Right lung (tissue), 10 donors: Measurements from ENCODE around the gene ANKRD18A. TPM values are rescaled to one million over a fixed set of nuclear protein-coding genes. Genes with fewer than 3 reads are reported as not detected.

ENCODE experiments used
- DNase-seq, 2 donors: peaks; one replicate each; pipeline ENCODE4 v3.0.0-alpha.2; 2013
- long read RNA-seq, 8 donors: transcript quantifications; one replicate each; lab custom pipeline, GENCODE V29; 2026
- polyA plus RNA-seq, 5 donors: library from polyadenylated mRNA; unstranded; fragments of 120-200 nt; gene quantifications; one replicate each; pipeline versions ENCODE4 v1.2.1 to v1.2.3, GENCODE V29; 2013; ENCODE audit warnings: inconsistent platforms in 1 of 5, low replicate concordance in 1 of 5; ENCODE audit not compliant: insufficient read length in 5 of 5, insufficient read depth in 1 of 5

The ANKRD18A gene
- 1 to 10 TPM; 1.7 to 3.4 (median 2.5) TPM for polyA plus RNA-seq
- long read RNA-seq, donor 1, result 0 reads
- long read RNA-seq, donor 2, result 0 reads
- long read RNA-seq, donor 3, result 0 reads
- long read RNA-seq, donor 4, result 0 reads
- long read RNA-seq, donor 5, result 0 reads
- long read RNA-seq, donor 6, result 0 reads
- long read RNA-seq, donor 7, result 0 reads
- long read RNA-seq, donor 8, result 0 reads

- peak; percentile 66 to 67 for DNase-seq
These were observed at the start of gene ANKRD18A for GRCh38 chr9:38620483-38621433. Gene ANKRD18A, minus strand, starts transcription at chr9:38620596. Its CDS starts 311 bp downstream, at chr9:38620285.

DNA sequence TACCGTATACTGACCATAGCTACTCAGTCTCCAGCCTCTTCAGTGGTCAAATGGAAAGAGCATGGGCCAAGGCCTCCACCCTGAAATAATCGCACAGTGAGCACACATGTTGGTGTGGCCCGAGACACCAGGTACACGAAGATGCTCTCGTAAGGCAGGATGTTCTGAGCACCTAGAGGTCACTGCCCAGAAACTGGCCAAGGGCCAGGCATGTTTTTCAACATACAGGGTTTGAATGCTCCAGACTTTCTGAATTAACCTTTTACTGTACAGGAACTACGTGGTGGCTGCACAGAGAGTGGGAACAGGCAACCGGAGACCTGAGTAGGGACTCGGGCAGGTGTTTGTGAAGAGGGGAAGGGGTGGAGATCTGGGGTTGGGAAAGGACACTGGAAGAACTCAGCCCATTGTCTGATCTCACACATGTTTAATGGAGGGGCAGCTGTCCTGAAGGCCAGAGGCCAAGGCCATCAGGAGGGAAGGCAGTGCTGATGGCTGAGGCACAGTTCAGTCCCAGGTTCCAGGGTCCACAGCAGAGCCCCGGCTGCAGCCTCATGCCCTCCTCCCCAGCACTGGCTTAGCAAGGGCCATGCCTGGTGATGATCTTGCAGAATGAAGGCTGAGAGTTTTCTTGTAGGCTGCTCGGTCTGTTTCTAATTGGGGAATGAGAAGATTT lies 48.5 kb upstream of the ANKRD18A start:
- no peak for DNase-seq

GRCh38 chr9:38662763-38663593 lies 42.6 kb upstream of the ANKRD18A start:
- no peak for DNase-seq

- DNase-seq, result no peak
These were observed 39.1 kb upstream of the ANKRD18A start for GRCh38 chr9:38659538-38659937.

- DNase-seq, result no peak
These were observed 36.5 kb upstream of the ANKRD18A start for GRCh38 chr9:38656896-38657295.

GRCh38 chr9:38652486-38652885 lies 32.1 kb upstream of the ANKRD18A start:
- no peak for DNase-seq

DNA sequence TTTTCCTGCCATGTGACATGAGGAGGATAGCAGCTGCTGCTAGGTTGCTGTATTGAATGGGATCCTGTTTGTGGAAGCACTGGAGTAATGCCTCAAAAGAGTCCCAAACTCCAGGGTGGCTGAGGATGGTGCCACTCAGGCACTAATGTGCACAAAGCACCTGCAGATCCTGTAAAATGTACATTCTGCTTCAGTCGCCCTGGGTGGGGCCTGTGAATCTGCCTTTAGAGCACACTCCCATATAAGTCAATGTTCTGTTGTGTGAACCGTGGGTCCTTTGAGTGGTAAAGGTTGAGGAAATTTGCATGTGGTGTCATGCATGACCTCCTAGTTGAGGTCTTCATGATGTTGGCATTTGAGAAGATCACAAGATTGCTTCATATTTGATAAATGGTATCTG lies 31.6 kb upstream of the ANKRD18A start:
- DNase-seq, result no peak

DNA sequence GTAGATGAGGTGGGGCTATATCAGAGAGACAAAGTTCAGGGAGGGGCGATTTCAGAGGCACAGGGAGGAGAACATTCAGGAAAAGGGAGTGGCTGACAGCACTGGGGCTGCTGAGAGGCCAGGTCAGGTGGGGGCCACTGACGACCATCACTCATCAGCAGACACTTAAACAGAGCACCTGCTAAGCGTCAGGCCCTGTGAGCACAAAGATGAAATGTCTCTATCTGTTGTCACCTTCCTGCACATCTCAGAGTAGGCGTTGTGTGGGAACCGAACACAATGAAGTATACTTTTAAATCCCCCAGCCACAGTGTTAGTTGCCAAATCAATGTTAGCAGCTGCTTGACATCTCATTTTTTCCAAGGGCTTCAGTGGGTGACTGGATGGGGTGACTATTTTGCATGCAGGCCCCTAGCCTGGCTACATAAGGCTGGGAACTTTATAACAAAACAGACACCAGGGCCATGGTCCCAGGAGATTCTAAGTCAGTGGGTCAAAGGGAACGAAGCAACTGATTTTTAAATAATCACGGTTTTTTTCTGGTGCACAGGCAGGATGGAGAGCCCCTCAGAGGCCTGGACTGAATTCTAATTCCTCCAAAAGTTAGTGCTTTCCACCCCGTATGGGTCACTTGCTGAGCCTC lies 31.1 kb upstream of the ANKRD18A start:
- no peak for DNase-seq

GRCh38 chr9:38650564-38650963 lies 30.2 kb upstream of the ANKRD18A start:
- no peak for DNase-seq

- no peak for DNase-seq
These were observed 29.5 kb upstream of the ANKRD18A start for GRCh38 chr9:38649731-38650363.

DNA sequence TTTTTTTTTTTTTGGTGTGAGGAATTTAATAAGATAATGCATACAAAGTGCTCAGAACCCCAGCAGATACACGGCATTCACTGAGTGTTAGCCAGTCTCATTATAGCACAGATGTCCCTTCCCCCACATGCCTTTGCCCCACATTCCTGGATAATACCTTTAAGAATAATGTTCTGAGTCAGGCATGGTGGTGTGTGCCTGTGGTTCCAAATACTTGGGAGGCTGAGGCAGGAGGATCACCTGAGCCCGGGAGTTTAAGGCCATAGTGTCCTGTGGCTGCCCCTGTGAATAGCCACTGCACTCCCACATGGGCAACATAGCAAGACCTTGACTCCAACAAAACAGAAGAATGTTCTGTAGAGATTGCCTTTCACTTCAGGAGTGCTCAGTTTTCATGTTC lies 24.2 kb upstream of the ANKRD18A start:
- no peak for DNase-seq

- no peak for DNase-seq
These were observed 23.4 kb upstream of the ANKRD18A start for GRCh38 chr9:38643815-38644173.

DNA sequence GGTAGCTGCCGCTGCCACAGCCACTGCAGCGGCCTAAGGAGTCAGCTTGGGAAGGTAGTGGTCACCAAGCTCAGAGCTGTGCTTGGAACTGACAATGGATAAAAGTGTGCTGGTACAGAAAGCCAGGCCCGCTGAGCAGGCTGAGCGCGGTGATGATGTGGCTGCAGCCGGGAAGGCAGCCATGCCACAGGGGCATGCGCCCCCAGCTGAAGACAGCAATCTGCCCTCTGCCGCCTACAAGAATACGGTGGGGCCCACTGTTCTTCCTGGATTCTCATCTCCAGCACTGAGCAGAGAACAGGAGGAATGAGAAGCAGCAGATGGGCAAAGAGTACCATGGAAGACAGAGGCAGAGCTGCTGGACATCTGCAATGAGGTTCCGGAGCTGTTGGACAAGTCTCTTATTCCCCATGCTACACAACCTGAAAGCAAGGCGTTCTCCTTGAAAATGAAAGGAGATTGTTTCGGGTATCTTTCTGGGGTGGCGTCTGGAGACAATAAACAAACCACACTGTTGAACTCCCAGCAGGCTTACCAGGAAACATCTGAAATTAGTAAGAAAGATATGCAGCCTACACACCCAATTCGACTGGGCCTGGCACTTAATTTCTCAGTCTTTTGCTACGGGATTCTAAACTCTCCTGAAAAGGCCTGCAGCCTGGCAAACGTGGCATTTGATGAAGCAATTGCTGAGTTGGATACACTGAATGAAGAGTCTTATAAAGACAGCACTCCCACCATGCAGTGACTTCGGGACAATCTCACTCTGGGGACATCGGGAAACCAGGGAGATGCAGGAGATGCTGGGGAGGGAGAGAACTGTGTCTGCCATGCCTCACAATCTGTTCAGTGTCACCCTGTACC lies 22.8 kb upstream of the ANKRD18A start:
- no peak for DNase-seq

GRCh38 chr9:38641985-38642864 lies 21.8 kb upstream of the ANKRD18A start:
- DNase-seq, result peak in 1 of 2 donors; percentile 21

DNA sequence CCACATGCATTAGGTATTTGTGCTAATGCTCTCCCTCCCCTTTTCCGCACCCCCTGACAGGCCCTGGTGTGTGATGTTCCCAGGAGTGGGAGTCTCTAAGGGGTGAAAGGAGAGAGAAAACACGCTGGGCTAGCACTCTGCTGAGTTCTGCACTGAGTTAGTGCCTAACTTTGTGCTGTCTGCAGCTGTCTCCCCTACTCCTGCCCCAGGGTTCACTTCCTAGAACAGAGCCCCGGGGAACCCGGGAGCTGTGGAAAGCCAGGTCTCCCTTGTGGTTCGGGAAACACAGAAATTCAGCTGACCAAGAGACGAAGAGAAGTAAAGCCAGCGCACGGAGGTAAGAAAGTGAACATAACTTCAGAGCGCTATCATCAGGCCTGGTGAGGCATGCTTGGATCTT lies 20.7 kb upstream of the ANKRD18A start:
- no peak for DNase-seq

- DNase-seq, result no peak
These were observed 19.2 kb upstream of the ANKRD18A start for GRCh38 chr9:38639577-38639940.

GRCh38 chr9:38638881-38639576 lies 18.6 kb upstream of the ANKRD18A start:
- DNase-seq, result no peak

GRCh38 chr9:38634315-38634714 lies 13.9 kb upstream of the ANKRD18A start:
- no peak for DNase-seq
